HG03565 (cell line): Measurements from ENCODE around the gene CCDC14.
"Not testable (repeated sequence)": the region's sequence is repeated elsewhere in the genome, so short reads cannot be mapped to it uniquely, and the experiment has no call there.

Experiments
- ATAC-seq: cut with Tn5 transposase; IDR thresholded peaks from one replicate; pipeline ENCODE4 v1.9.1; 2021; ENCODE audit warnings: mild to moderate bottlenecking, moderate library complexity; ENCODE audit not compliant: unreplicated experiment

The CCDC14 gene

DNA sequence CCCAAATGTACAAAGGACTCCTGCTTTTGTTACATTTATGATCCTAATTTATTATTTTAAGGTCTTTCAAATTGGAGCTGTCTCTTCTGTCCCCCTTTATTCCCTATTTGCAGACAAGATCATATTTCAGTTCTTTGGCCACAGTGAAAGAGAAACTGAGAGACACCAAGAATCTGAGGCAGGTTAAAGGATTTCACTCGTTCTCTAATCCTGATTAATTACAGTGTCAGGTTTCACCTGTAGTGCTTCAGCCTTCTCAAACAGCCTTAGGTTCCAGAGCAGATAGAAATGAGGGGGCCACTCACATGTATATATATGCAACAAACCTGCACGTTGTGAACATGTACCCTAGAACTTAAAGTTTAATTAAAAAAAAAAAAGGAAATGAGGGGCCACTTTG is 6.2 kb upstream of the CCDC14 start:
- ATAC-seq: not testable (repeated sequence)

DNA sequence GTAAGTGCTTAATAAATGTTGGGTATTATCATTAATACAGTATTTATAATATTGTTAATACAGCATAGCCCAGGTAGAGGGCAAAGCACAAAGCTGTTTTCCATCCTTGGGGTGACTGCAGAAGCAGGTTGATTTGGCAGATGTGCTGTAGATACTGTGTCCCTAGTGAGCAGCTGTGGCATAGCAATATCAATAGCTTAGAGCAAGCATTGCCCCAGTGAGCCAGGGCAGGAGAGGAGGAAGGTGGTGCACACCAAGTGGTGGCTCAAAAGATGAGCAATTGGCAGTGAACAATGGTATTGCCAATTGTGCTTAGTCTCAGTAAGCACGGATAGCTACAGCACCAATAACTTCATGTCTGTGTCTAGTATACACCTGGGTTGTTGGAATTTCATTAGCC is 5.8 kb upstream of the CCDC14 start:
- not testable (repeated sequence) for ATAC-seq

DNA sequence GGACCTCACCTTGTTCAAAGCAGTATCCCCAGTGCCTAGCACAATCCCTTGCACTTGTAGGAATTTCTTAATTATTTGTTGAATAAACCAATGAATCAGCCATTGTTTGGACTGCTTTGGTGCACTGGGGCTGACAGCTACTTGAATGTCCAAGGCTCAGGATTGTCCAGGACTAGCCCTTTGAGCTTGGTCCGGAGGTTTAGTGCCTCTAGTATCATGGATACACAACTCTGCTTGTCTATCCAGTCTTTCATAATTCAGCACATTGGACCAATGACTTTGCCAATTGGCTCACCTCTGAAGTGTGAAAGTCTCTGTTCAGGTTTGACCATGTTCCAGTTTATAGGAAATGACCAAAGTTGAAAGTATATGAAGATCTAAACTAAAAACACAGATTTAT is 3.8 kb upstream of the CCDC14 start:
- ATAC-seq: not testable (repeated sequence)

DNA sequence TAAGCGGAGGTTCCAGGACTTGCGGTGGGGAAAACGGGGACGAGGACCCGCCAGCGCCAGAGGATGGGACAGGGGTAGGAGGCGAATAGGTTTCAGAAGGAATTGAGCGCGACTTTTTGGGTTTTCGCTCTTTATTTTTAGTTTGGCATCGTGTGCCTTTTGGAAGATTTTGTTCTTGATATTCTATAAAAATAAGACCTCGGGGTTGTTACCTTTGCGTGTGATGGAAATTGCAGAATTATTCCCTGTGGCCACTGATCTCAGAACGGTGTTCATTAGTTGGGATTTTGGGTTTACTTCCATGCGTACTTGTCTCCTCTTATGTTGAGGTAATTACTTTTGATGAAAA is 453 bp upstream of the CCDC14 start:
- ATAC-seq: no peak

DNA sequence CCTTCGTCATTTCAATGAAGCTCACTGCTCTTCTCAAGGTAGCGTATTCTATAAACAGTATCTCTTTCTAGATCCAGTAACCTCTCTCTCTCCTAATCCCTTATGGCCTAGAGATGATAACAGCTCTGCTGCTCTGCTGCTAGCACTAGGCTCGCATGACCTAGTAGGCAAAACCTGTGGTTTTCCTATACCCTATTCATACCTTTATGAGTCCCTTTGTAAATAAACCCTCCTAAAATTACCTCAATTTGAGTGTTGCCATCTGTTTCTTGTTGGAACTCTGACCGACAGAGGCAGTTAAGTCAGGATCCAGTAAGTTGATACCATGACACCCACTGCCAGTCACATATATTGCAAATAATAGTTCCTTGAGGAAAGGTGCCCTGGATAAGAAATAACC is 7.3 kb downstream of the CCDC14 start:
- peak; percentile 67 for ATAC-seq

DNA sequence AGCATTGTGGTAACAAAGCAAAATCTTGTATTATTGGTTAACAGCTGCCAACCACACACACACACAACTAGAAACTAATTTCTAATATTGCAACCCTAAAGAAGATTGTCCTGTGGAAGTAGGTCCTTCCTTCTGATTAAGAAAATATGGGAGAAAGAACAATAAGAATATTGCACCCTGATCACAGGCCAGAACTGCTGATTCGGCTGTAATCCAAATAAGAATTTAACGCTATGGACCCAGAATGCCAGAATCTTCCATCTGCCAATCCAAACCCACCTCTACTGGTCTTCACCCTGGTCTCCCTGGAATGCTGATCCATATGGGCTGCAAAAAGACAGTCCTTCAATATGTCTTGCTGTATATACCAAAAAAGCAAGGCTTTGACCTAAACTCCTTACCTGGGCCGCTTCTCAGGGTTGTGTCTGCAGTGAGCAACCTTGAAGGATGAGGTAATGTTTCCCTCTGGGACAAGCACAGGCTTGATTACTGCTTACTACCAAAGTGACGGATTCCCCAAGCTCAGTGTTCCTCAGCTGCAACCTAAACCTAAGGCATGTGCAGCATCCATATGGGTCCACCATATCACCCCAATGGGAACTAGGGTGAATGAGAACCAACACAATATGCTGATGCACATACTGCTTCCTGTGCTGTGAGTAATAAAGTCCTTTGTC is 8.0 kb downstream of the CCDC14 start:
- ATAC-seq: peak; percentile 17

DNA sequence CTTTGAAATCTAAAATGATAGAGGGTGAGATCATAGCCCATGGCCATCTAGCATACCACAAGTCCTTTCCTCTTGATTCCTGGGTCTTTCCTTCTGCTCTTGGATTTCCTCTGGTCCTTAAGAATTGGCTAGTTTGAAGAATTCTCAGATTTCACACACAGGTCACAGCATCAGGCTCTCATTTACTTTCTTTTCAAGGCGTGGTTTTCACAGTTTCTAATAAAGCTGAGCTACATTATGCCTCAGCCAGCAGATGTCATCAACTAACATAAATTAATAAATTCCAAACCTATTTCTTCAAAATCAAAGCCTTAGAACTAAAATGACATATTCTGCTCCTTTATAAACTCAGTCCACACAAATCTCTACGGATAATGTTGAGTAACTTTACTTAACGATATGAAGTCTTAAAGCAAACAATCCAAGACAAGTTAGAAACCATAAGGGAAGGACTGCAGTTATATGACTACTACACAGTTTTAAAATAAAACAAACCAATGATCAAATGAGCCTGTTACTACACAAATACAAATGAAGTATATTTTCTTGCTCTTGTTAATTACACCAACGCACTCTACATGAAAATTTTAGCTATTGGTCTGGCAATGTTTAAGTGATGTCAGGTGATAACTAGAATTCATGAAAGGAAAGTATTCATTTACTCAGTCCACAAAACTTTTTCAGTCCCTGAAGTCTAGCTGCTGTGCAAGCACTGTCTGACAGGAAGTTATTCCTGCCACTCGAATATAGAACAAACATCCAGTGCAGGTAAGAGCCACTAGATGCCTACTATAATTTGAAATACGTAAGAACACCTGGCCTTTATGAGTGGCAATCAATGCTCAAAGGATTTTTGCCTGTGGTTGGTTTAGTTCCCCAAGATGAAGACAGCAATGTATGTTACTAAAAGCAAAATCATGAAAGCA is 9.2 kb downstream of the CCDC14 start:
- ATAC-seq: no peak

DNA sequence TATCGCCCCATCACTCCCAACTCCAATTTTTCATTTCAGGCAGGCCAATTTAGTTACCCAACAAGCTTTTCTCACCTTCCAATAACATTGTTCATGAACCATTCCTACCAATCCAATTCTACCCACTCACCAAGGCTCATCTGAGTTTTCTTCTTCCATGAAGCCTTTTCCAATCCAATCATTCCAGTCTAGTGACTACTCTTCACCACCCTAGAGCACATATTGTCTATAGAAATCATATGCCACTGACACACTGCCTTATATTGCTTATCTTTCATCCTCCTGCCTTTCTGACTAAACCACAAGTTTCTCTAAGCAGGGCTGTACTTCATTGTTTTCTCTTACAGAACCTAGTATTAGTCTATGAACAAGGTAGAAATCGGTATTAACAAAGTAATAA is 11.4 kb downstream of the CCDC14 start:
- no peak for ATAC-seq

DNA sequence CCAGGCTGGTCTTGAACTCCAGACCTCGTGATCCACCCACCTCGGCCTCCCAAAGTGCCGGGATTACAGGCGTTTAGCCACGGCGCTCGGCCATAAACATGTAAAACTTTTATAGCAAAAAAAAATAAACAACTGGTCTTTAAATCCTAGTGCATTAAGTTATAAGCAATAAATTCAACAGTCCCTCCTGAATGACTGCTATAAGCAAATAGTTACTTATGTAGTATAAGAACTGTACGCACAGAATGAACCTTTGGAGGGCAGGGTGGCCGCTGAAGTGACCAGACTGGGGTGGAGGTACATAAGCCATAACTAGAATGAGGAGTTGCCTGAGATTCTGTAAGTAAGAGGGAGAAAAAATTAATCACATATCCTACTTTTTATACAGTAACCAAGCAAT is 12.6 kb downstream of the CCDC14 start:
- no peak for ATAC-seq

DNA sequence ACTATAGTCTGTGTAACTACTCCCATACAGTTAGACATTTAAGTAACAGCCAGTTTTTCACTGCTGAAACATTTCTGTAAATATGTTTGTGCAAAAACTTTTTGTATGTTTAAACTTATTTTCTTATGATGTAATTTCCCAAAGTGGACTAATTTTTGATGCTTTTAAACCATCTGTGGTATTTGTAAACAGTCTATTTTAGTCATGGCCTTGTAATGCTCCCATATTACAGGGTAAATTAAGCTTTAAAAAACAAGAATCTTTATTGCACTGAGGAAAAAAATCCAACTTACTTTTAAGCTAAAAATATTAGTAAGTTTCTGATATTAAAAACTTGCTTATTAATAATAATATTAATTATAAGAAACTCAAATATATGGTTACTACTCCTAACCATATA is 13.5 kb downstream of the CCDC14 start:
- ATAC-seq: no peak

DNA sequence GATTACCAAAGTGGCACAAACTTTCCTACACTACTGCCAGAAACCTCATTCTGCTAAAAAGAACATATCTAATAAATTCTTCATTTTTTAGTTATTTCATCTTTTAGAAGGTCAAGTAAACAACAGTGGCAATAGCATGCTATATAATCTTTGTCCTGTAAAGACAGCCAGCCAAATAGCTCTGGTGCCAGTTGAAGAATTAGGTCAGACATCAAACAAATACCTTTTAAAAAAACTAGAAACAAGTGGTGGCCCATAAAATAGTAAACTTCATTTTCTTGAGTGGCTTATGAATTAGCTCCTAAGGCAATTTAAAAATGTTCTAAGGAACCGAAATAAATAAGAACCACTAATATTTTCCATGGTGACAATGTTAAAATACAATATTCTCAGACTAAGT is 19.5 kb downstream of the CCDC14 start:
- ATAC-seq: no peak

DNA sequence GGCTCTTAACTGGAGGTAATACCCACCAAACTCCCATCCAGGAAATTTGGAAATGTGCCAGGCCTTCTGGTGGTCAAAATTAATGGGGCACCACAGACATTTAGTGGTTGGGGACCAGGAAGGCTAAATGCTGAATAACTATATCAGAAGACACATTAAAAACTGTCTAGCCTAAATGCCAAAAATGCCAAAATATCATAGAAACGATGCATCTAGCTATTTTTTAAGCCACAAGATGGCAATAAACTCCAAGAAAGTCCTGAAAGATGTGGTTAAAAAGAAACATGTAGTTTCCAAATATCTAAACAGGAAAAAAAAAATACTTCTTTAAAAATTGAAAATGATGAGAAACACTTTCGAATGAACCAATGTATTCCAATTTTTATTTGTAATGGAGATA is 19.9 kb downstream of the CCDC14 start:
- no peak for ATAC-seq

DNA sequence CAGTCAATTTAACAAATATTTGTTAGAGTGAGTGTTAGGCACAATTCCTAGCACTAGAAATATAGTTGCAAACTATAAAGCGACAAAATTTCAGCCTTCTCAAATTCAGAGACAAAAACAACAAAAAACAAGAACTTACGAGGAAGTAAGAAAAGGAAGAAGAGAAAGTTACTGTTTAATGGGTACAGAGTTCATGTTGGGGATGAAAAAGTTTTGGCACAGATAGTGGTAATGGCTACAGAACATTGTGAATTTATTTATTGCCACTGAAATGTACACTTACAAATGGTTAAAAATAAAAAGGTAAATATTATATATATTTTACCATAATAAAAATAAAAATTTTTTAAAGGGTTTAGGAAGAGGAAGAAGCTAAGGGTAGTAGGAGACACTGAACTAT is 21.3 kb downstream of the CCDC14 start:
- ATAC-seq: no peak

DNA sequence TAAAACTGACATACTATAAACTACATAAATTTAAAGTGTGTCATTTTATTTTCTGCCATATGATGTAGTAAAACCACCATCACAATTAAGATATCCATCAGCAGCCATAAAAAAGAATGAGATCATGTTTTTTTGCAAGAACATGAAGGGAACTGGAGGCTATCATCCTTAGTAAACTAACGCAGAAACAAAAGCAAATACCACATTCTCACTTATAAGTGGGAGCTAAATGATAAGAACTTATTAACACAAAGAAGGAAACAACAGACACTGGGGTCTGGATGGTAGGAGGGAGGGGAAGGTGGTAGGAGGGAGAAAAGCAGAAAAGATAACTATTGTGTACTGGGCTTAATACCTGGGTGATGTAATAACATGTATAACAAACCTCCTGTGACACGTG is 24.6 kb downstream of the CCDC14 start:
- no peak for ATAC-seq

DNA sequence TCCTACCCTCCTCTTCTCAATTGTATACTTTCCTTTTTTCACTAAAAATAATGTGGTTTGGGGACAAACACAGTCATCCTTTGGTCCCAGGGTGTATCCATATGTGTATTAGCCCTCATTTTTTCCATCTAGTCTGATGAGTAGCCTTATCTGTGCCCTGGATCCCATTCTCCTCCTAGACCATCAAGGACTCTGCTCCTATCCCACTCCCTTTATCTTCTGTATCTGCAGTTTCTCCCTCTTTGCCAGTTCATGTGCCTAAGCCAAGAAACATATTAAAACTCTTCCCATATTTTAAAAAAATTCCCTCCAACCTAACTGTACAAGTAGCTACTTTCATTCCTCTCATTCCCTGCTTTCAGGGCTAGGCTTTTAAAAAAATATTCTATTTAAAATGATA is 25.2 kb downstream of the CCDC14 start:
- no peak for ATAC-seq

DNA sequence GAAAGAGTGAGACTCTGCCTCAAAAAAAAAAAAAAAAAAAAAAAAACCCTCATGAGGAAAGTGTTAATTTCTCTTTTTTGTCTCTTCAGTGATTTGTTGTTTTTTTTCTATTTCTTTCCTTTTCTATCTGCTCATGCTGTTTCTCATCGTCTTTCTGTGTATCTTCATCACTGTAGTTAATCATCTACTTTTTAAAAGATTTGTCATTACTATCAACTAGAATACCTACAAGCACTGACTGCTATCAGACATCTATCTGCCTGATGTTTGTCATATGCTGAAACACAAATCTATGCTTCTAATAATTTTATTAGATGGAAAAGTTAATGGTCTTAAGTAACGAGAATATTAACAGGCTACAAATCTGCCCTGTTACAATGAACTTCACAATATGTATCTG is 26.8 kb downstream of the CCDC14 start:
- ATAC-seq: no peak

DNA sequence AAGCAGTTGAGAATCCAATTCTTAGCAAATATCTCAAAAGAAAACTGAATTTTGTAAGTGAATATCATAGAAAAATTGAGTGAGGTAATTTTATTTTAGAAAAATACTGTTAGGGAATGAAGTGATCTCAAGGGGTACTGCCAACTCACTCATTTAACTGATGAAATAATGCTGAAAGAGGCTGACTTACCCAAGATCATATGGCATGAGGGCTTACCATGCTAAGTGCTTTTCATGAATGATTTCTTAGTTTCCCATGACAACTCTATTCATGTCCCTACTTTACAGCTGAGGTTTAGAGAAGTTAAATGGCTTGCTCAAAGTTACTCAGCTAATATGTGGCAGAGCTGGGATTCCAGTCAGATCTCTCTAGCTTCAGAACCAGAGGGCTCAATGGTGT is 30.6 kb downstream of the CCDC14 start:
- ATAC-seq: no peak

DNA sequence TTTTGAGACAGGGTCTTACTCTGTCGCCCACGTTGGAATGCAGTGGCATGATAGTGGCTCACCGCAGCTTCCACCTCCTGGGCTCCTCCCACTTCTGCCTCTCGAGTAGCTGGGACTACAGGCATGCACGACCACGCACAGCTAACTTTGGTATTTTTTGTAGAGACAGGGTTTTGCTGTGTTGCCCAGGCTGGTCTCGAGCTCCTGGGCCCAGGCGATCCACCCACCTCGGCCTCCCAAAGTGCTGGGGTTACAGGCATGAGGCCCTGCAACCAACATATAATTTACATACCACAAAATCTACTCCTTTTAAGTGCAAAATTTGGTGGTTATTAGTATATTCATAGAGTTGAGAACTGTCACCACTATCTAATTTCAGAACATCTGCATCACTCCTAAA is 31.7 kb downstream of the CCDC14 start:
- ATAC-seq: no peak

DNA sequence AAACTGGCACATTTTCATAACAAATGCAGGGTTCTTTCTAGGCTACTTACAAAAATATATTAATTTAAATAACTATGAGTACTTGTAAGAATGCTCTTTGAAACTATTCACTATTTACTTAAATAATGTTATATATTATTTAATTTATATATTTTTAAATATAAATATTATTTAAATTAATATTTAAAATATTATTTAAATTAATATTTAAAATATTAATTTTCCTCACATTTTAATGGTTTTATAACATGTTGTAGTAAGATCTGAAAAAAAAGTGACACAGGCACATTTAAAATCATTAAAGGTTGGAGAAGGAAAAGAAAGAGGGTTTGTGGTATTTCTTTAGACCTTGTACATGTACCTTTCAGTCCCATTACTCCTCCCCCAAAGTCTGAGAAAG is 34.6 kb downstream of the CCDC14 start:
- no peak for ATAC-seq

DNA sequence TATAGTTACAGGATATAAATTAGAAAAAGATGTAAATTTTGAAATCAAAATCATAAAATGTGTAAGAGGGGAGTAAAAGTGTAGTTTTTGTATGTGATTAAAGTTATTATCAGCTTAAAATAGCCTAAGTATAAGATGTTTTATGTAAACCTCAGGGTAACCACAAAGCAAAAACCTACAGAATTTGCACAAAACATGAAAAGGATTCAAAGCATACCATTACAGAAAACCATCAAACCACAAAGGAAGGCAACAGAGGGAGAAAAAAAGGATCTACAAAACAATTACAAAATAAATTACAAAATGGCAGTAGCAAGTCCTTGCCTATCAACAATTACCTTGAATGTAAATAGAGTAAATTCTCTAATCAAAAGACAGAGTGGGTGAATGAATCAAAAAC is 40.2 kb downstream of the CCDC14 start:
- ATAC-seq: no peak

DNA sequence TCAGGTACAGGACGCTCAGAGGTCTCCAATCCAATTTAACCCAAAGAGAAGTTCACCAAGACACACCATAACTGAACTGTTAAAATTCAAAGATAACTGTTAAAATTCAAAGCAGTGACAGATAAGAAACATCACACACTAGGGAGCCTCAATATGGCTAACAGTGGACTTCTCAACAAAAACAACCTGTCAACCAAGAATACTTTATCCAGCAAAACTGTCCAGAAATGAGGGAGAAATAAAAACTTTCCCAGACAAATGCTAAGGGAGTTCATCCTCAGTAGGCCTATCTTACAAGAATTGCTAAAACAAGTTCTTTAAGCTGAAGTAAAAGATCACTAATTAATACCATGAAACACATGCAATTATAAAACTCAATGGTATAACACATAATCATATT is 40.6 kb downstream of the CCDC14 start:
- ATAC-seq: no peak

DNA sequence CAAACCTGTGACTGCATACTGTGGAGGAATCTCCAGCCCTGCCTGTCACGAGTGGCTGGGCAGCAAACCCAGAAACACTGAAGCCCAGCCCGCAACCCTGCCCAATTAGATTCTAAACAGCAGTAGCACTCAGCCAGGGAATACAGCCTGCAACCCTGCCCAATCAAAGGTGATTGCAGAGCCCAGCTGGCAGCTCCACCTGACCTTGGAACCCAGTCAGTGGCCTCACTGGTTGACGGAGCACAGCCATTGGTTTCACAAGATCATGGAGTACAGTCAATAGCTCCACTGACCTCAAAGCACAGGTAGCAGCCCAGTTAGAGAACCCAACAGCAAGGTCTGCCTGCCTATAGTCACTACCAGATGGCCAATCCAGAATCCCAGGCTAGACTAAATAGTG is 41.7 kb downstream of the CCDC14 start:
- no peak for ATAC-seq

DNA sequence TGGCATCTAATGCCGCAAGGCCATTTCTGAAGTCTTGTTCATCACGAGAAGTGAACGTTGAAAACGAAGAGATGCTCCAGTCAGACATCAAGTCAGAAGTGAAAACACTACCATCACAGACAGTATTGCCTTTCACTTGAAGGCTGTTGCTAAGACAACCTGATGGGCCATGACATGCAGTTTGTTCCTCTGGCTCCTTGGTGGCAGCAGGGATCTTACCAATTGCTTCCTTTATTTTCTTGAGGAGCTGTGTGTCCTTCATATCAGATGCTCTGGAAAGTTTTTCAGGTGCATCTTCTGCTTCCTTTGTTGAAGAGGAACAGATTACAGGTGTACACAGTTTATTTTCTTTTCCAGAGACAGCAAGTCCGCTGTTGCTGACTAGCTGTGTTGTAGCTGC is 46.2 kb downstream of the CCDC14 start:
- no peak for ATAC-seq
